NCI-H446 (cell line): ENCODE measurements around the gene TBC1D9.

Experiments used
- DNase-seq, 2 experiments: peaks; one replicate each; lab custom pipeline; 2025; lab: John Stamatoyannopoulos, UW

The TBC1D9 gene

GRCh38 chr4:140720387-140721304 is 35.5 kb downstream of the TBC1D9 start:
- no peak for DNase-seq

DNA sequence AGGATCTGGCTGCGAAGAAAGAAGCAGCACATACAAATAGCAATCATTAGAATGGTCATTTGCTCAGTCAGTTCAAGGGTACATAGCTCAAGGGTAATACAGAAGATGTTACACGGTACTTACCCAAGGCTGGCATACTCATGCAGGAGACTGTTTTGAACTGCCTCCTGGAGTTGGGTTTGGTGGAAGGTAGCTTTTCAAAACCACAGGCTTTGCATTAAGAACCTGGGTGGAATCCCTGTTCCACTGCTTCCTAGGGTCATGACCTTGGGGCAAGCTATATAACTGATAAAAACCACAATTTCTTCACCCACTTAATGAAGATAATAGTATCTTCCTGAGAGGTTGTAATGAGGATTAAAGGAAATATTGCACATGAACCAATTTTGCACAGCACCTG is 36.5 kb downstream of the TBC1D9 start:
- no peak for DNase-seq

DNA sequence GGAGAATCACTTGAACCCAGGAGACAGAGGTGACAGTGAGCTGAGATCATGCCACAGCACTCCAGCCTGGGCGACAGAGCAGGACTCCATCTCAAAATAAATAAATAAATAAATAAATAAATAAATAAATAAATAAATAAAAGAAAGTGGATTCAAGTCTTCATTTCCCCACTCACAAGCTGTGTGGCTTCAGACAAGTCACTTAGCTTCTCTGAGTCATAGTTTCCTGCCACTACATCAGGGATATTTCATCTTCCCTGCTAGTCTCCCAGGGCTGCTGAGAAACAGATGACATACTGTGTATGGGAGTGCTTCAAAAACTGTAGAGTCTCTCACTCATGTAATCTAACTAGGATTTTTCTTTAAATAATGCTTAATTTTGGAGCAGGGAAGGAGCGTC is 37.2 kb downstream of the TBC1D9 start:
- DNase-seq = no peak

DNA sequence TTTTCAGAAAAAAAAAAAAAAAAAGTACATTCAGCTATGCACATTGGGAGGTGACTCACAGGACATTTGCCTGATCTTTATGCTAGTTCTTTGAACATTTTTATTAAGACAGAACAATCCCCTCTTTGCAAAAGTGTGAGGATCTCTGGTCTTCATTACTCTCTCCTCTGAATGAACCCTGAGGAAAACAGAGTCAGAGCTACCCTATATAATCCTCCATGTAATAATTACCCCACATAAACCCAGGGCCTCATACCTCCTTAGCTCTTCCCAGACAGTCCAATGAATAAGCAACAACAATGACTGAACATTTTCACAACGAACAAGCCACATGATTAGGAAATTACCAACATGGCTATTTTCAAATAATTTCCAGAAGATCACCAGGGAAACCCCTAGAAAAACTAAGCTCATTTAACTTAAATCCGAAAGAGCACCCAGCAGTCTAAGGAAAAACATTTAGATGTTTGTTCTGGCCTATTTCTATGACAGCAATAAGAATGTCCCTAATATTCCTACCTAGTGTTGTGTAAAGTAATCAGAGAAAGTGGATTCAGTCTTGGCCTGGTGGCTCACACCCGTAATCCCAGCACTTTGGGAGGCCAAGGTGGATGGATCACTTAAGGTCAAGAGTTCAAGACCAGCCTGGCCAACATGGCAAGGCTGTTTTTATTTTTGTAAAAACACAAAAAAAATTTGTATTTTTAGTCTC is 37.8 kb downstream of the TBC1D9 start:
- DNase-seq = no peak

GRCh38 chr4:140717313-140717712 is 38.9 kb downstream of the TBC1D9 start:
- peak in 1 of 2 experiments; percentile 2 for DNase-seq

- DNase-seq = no peak
These were observed 41.1 kb downstream of the TBC1D9 start for GRCh38 chr4:140715119-140715518.

DNA sequence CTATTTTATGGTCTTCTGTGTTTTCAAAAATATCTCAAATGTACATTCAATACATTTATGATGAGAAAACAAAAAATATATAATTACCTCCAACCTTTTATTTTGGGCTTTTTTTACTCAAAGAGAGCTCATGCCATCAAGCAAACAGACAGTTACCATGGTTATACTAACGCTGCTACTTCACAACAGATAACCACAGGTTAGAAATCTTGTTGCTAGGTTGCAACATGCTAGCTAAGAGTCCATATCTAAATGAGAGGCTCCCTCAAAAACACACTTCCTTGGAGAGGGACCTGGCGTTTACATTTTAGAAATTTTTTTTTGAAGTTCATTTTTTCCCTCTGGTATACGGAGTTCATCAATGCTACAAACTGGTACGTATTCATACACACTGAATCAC is 44.3 kb downstream of the TBC1D9 start:
- DNase-seq = no peak

DNA sequence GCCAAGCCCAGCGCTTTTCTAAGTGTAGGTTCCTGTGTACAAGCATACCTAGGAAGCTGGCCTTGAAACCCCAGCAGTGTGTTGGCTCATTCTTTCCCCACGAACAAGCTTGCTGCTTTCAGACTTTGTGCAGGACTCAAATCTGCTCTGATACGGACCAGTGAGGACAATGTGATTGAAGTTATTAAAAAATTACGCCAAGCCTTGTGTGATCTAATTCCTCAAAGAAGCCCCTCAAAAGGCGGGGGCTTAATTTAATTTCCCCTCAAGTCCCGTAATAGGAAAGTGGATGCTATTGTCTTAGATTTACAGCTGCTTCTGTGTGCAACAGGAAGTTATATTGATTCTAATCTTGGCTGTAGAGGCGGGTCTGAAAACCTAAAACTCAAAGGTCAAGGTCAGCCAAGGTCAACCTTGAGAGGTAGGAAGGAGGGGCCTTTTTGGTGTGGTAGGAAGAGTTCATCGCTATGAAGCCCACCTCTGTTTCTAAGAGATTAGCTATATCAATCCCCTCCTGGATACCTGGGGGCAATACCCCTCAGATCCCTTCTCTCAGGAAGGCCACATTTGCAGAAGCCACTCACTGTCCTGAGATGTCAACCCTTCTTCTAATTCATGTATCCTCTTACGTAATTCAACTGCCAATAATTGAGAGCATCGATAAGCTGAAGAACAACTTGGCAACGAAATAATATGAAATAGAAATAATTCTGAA is 45.1 kb downstream of the TBC1D9 start:
- no peak for DNase-seq

GRCh38 chr4:140707325-140707724 is 48.9 kb downstream of the TBC1D9 start:
- no peak for DNase-seq

DNA sequence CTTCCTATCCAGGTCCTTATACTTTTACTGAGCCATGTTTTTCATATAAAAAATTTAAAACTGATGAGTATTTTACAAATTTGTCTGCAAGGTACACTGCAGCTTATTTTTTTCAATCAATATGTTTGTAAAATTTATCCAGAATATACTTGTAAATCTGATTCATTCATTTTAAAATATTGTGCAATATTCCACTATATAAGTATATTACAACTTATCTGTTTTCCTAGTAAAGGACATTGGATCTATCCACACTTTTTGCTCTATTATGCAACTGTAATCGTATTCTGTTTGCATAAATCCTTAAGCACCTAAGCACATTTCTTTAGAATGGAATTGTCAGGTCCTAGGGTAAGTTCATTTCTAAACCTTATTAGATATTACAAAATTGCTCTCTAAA is 49.5 kb downstream of the TBC1D9 start:
- no peak for DNase-seq

- DNase-seq = no peak
These were observed 49.9 kb downstream of the TBC1D9 start for GRCh38 chr4:140706276-140706625.

- no peak for DNase-seq
These were observed 50.4 kb downstream of the TBC1D9 start for GRCh38 chr4:140705625-140706275.

DNA sequence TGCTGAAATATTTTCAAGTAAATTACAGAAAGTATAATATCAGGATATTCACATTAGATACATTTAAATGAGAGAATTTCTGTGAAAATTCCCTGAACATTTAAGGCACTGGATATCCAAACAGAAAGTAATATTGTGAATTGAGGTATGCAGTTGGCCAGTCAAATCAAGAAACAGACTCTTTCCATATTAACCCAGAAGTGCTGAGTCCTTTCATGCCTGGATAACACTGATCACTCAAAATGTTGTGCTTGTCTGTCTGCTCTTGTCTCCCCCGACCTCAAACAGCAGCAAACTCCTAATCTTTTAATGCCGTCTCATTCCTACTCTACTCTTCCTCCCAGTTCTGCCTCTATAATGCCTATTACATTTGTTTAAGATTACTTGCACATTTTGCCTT is 51.2 kb downstream of the TBC1D9 start:
- no peak for DNase-seq

- no peak for DNase-seq
These were observed 51.7 kb downstream of the TBC1D9 start for GRCh38 chr4:140704392-140704960.

- no peak for DNase-seq
These were observed 52.7 kb downstream of the TBC1D9 start for GRCh38 chr4:140703463-140703862.

DNA sequence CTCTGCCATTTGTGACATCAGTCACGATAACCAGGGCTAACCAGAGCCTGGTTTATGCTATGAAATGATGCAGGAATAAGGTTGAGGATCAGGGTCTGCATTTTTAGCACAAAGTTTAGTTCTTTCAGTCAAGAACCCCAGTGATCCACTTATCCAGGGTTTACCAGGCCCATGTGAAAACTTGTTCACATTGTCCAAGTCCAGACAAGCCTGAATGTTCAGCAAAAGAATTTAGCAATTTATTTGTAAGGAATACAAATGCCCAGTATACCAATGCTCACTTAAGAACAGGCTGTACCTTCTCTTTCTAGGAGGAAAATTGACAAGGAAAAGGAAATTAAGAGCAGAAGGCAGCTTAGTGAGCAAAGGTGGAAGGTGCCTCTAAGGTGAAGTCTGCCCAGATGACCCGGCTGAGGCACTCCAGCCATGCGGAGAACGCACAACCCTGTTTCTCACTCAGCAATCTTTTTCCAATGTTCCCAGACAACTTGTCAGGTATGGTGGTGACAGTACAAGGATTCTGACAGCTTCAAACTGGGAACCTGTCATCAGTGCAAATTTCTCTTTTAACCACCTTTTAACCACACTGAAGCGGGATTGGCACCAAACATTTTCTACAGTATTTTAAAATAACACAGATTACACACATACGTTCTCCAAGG is 54.0 kb downstream of the TBC1D9 start:
- DNase-seq = no peak

DNA sequence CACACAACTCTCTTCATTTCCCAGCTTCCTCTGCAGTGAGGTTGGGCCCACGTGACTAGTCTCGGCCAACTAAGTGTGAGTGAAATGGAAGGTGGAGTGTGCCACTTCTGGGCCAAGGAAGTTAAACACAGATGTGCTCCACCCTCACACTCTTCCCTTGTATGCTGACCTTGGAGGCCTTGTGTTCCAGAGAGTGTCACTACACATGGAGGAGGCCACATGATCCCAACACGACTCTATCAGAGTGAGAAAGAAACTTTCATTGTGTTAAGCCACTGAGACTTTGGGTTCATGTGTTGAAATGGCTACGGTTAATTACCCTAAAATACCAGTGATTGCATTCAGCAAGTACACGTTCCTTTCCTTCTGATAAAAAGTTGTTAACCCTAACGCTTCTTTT is 55.1 kb downstream of the TBC1D9 start:
- no peak for DNase-seq

DNA sequence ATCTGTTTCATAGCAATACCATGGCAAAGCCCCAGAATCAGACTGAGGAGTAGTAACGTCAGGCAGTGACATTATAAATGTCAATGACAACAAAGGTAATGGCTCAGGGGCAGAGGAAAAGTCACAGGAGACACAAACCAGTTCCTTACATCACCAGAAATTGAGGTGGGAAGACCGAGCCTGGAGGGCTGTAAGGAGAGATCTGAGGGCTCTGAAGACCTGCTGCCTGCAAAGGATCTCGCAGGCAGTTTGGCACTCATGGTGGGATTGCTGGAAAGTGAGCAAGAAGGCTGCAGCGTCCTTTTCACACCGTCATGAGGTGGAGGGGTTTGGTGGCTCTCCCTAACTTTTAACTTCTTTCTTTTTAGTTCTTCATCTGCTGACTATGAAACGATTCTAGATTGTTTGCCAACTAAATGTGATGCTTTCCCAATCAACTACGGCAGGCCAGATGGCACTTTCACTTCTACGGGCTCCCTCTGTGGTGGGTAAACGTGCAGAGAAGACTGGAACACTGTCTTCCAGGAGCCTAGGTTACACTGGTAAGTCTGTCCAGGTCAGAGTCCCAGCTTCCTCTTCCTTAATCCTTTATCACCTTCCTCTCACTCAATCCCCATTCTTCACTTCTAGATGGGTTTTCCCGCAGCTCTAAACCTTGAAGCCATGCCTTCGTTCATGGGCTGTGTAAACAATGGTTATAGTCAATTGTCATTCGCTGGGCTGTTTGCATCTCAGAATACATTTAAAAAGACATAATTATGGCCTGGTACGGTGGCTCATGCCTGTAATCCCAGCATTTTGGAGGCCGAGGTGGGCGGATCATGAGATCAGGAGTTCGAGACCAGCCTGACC is 58.2 kb downstream of the TBC1D9 start:
- peak; percentile 1 to 33 for DNase-seq

- DNase-seq = no peak
These were observed 60.7 kb downstream of the TBC1D9 start for GRCh38 chr4:140695483-140695882.

DNA sequence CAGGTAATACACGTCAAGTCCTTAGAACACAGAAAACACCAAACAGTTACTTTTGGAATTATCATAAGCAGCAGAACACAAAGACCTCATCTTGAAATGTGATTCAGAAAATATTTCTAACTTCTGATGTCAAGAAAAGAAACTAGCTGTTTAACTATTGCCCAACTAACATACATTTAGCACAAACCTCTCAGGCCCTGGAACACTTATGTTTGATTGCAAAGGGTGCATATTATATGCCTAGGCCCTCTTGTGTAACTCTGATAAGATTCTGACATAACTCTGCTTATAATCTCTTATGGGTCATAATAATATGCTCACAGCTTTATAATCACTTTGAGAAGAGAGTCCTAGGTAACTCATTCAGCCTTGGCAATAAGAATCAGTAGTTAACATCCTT is 62.6 kb downstream of the TBC1D9 start:
- no peak for DNase-seq
